H1 (cell line): Measurements from ENCODE around the gene OPALIN. TPM values are rescaled to one million over a fixed set of nuclear protein-coding genes. Genes with fewer than 3 reads are reported as not detected.

ENCODE experiments used
- CTCF ChIA-PET: fragments of 300-600 bp; sonication (Branson Sonifier 250); formaldehyde crosslinking; loops from one replicate; lab custom pipeline; 2021; ENCODE audit not compliant: partially characterized antibody; lab: Charles Lee
- POLR2A ChIA-PET: fragments of 300-600 bp; sonication (Branson Sonifier 250); formaldehyde crosslinking; loops from one replicate; lab custom pipeline; 2021; ENCODE audit warnings: inconsistent platforms; ENCODE audit not compliant: partially characterized antibody; lab: Charles Lee
- DNase-seq, 2 experiments: peaks; one replicate each; pipeline versions ENCODE4 v3.0.0 to v3.0.0-alpha.2; 2010 to 2022; ENCODE audit warnings: low spot score in 2 of 2, low read depth in 1 of 2, mixed read lengths in 1 of 2
- FAIRE-seq: peaks from 2 replicates; lab custom pipeline; 2011; peaks lifted over from hg19 to GRCh38; lab: Jason Lieb, UNC
- H2AFZ ChIP-seq: 2 replicates; pipeline ENCODE4 v1.8.1; 2012; ENCODE audit warnings: low read length, inconsistent platforms
- H2AK5ac ChIP-seq: 2 replicates; pipeline ENCODE4 v1.6.1; 2013; ENCODE audit warnings: low read depth, low read length
- H2BK120ac ChIP-seq: replicated peaks from 2 replicates; pipeline ENCODE3; 2013; ENCODE audit warnings: low read depth, low read length, inconsistent platforms
- H2BK12ac ChIP-seq: 2 replicates; pipeline ENCODE4 v1.6.1; 2013; ENCODE audit warnings: low read depth, low read length
- H2BK15ac ChIP-seq: 2 replicates; pipeline ENCODE4 v1.6.1; 2013; ENCODE audit warnings: low read length
- H2BK20ac ChIP-seq: 2 replicates; pipeline ENCODE4 v1.6.1; 2013; ENCODE audit warnings: low read length
- H2BK5ac ChIP-seq: 2 replicates; pipeline ENCODE4 v1.6.1; 2013; ENCODE audit warnings: low read depth, low read length
- H3K14ac ChIP-seq: 2 replicates; pipeline ENCODE4 v1.6.1; 2013; ENCODE audit warnings: inconsistent platforms; ENCODE audit not compliant: insufficient read length
- H3K18ac ChIP-seq: 2 replicates; pipeline ENCODE4 v1.6.1; 2013; ENCODE audit warnings: low read length; ENCODE audit errors: extremely low read depth
- H3K23ac ChIP-seq: 2 replicates; pipeline ENCODE4 v1.6.1; 2013; ENCODE audit warnings: inconsistent platforms; ENCODE audit not compliant: insufficient read length
- H3K23me2 ChIP-seq: 2 replicates; pipeline ENCODE4 v1.6.1; 2013; ENCODE audit warnings: low read depth, low read length
- H3K27ac ChIP-seq: 2 replicates; pipeline ENCODE4 v1.6.1; 2011; ENCODE audit warnings: low read depth, low read length, inconsistent platforms
- H3K27me3 ChIP-seq, 4 experiments: replicated peaks in 1 of 4; 1 replicate in 1 of 4; 2 replicates in 3 of 4; pipeline versions ENCODE4 v1.6.1 to v1.8.1; 2011 to 2013; ENCODE audit warnings: low read length in 3 of 4, mild to moderate bottlenecking in 3 of 4, inconsistent platforms in 2 of 4, mixed read lengths in 2 of 4, moderate library complexity in 1 of 4; ENCODE audit not compliant: control insufficient read depth in 3 of 4, insufficient read depth in 3 of 4; ENCODE audit errors: extremely low read depth in 1 of 4
- H3K36me3 ChIP-seq, 4 experiments: 2 replicates each; pipeline versions ENCODE4 v1.6.1 to v1.8.1; 2011 to 2013; ENCODE audit warnings: mild to moderate bottlenecking in 4 of 4, low read length in 3 of 4, moderate library complexity in 2 of 4, control low read depth in 1 of 4, inconsistent platforms in 1 of 4; ENCODE audit not compliant: insufficient read depth in 4 of 4, control insufficient read depth in 2 of 4
- H3K4ac ChIP-seq: replicated peaks from 2 replicates; pipeline ENCODE3; 2013; ENCODE audit warnings: low read length, low read depth, mixed read lengths, inconsistent platforms; ENCODE audit not compliant: insufficient read length
- H3K4me1 ChIP-seq, 4 experiments: replicated peaks in 1 of 4; 1 replicate in 1 of 4; 2 replicates in 3 of 4; pipeline versions ENCODE4 v1.6.1 to v1.8.1; 2011 to 2013; ENCODE audit warnings: low read length in 3 of 4, inconsistent platforms in 2 of 4, mixed read lengths in 1 of 4; ENCODE audit not compliant: insufficient read depth in 4 of 4, control insufficient read depth in 3 of 4
- H3K4me2 ChIP-seq, 2 experiments: 2 replicates each; pipeline versions ENCODE4 v1.6.1 to v1.8.1; 2011 to 2013; ENCODE audit warnings: low read depth in 2 of 2, low read length in 2 of 2, control low read depth in 1 of 2, inconsistent platforms in 1 of 2, mild to moderate bottlenecking in 1 of 2; ENCODE audit not compliant: insufficient read depth in 1 of 2
- H3K4me3 ChIP-seq, 4 experiments: fragments of 200-600, 300-600 bp in 1 of 4; sonication (generic), shearing (Covaris generic), sonication (Bioruptor Twin) in 1 of 4; 2 replicates each; pipeline versions ENCODE4 v1.5.1 to v1.8.1; 2011 to 2016; ENCODE audit warnings: low read length in 4 of 4, low read depth in 3 of 4, control low read depth in 2 of 4, inconsistent platforms in 2 of 4, mild to moderate bottlenecking in 2 of 4, mixed read lengths in 1 of 4, moderate library complexity in 1 of 4; ENCODE audit not compliant: insufficient read depth in 2 of 4; ENCODE audit errors: extremely low read depth in 1 of 4
- H3K56ac ChIP-seq: replicated peaks from 2 replicates; pipeline ENCODE3; 2013; ENCODE audit warnings: low read depth, mild to moderate bottlenecking, mixed read lengths, low read length, inconsistent platforms; ENCODE audit not compliant: insufficient read length
- H3K79me1 ChIP-seq: 2 replicates; pipeline ENCODE4 v1.6.1; 2013; ENCODE audit warnings: low read depth, low read length, control low read depth
- H3K79me2 ChIP-seq, 2 experiments: 2 replicates each; pipeline versions ENCODE4 v1.6.1 to v1.8.1; 2012 to 2013; ENCODE audit warnings: low read length in 2 of 2, mild to moderate bottlenecking in 2 of 2, inconsistent platforms in 1 of 2; ENCODE audit not compliant: insufficient read depth in 2 of 2, control insufficient read depth in 1 of 2
- H3K9ac ChIP-seq, 4 experiments: replicated peaks in 1 of 4; 1 replicate in 1 of 4; 2 replicates in 3 of 4; pipeline versions ENCODE4 v1.6.1 to v1.8.1; 2011 to 2013; ENCODE audit warnings: low read depth in 3 of 4, low read length in 3 of 4, control low read depth in 2 of 4, mild to moderate bottlenecking in 2 of 4, moderate library complexity in 2 of 4, inconsistent platforms in 1 of 4; ENCODE audit errors: extremely low read depth in 1 of 4
- H3K9me3 ChIP-seq, 2 experiments: 2 replicates each; pipeline versions ENCODE4 v1.6.1 to v1.8.1; 2012 to 2013; ENCODE audit warnings: mild to moderate bottlenecking in 2 of 2, moderate library complexity in 2 of 2, control low read depth in 1 of 2, inconsistent platforms in 1 of 2, low read depth in 1 of 2, low read length in 1 of 2, mixed read lengths in 1 of 2; ENCODE audit not compliant: insufficient read depth in 2 of 2
- H4K20me1 ChIP-seq, 2 experiments: replicated peaks in 1 of 2; 2 replicates each; pipeline versions ENCODE3 to v1.8.1; 2011 to 2013; ENCODE audit warnings: inconsistent platforms in 2 of 2, low read length in 2 of 2, mild to moderate bottlenecking in 1 of 2; ENCODE audit not compliant: insufficient read depth in 2 of 2, control insufficient read depth in 1 of 2
- H4K5ac ChIP-seq: 2 replicates; pipeline ENCODE4 v1.6.1; 2013; ENCODE audit warnings: low read length, low read depth, mixed read lengths, inconsistent platforms; ENCODE audit not compliant: insufficient read length
- H4K8ac ChIP-seq: 2 replicates; pipeline ENCODE4 v1.8.0; 2013; ENCODE audit warnings: mild to moderate bottlenecking, moderate library complexity, low read length, inconsistent platforms; ENCODE audit not compliant: insufficient read depth; ENCODE audit errors: extremely low read depth
- H4K91ac ChIP-seq: replicated peaks from 2 replicates; pipeline ENCODE3; 2013; ENCODE audit warnings: low read length, mixed read lengths, inconsistent platforms; ENCODE audit not compliant: insufficient read length
- ATF2 ChIP-seq: IDR thresholded peaks from 2 replicates; pipeline ENCODE4 v1.6.1; 2012; ENCODE audit warnings: low read length, inconsistent platforms
- BRCA1 ChIP-seq: IDR thresholded peaks from 2 replicates; pipeline ENCODE4 v1.6.1; 2012; ENCODE audit warnings: low read depth, low read length, improper control_type of control experiment
- GABPA ChIP-seq: IDR thresholded peaks from 2 replicates; pipeline ENCODE4 v1.6.1; 2011; ENCODE audit warnings: mild to moderate bottlenecking, low read length, moderate library complexity, borderline replicate concordance; ENCODE audit not compliant: insufficient read depth
- JUN ChIP-seq: IDR thresholded peaks from 2 replicates; pipeline ENCODE4 v1.6.1; 2011; ENCODE audit warnings: low read depth, mild to moderate bottlenecking, improper control_type of control experiment, low read length
- RAD21 ChIP-seq, 2 experiments: IDR thresholded peaks in 1 of 2; conservative IDR thresholded peaks in 1 of 2; 2 replicates each; pipeline ENCODE4 v1.6.1; 2011; ENCODE audit warnings: low read depth in 2 of 2, low read length in 2 of 2, improper control_type of control experiment in 1 of 2, inconsistent platforms in 1 of 2, mild to moderate bottlenecking in 1 of 2, moderate library complexity in 1 of 2
- SRF ChIP-seq: IDR thresholded peaks from 2 replicates; pipeline ENCODE4 v1.6.1; 2011; ENCODE audit warnings: mild to moderate bottlenecking, low read depth, low read length, moderate library complexity
- YY1 ChIP-seq: IDR thresholded peaks from 2 replicates; pipeline ENCODE4 v1.6.1; 2011; ENCODE audit warnings: low read depth, mild to moderate bottlenecking, low read length
- ZNF274 ChIP-seq: IDR thresholded peaks from 2 replicates; pipeline ENCODE4 v1.7.0; 2012; ENCODE audit warnings: low read length, borderline replicate concordance; ENCODE audit errors: extremely low read depth
- WGBS, 2 experiments: shearing (Covaris generic) in 1 of 2; methylation state at CpG; one replicate each; pipeline versions ENCODE4 v1.1.6 to v1.1.7; 2013 to 2015; ENCODE audit warnings: low lambda C conversion rate in 2 of 2, mixed read lengths in 2 of 2, inconsistent platforms in 1 of 2, low coverage in 1 of 2, missing lambda C conversion rate in 1 of 2; ENCODE audit not compliant: insufficient replicate concordance in 2 of 2, insufficient coverage in 1 of 2, insufficient read length in 1 of 2; ENCODE audit errors: extremely low coverage in 1 of 2, missing lambda C conversion rate in 1 of 2; 5-methylcytosine and 5-hydroxymethylcytosine counted together
- polyA plus RNA-seq, 7 experiments: library from polyadenylated mRNA; depleted of rRNA in 3 of 7; stranded (reverse) in 5 of 7; unstranded in 2 of 7; fragments of >200 nt in 5 of 7; fragments of 200-250 nt in 2 of 7; gene quantifications; 1 replicate in 5 of 7; 2 replicates in 1 of 7; 4 replicates in 1 of 7; pipeline versions ENCODE4 v1.2.1 to v1.2.3, GENCODE V29; 2011 to 2013; ENCODE audit warnings: missing spikeins in 2 of 7, mixed read lengths in 2 of 7
- total RNA-seq: library from RNA; stranded (reverse); fragmentation: NEBNext Ultra II Directional; extraction: Animal tissue kit (Norgen Biotek cat#: 25700); gene quantifications from 2 replicates; pipeline ENCODE4 v1.2.1, GENCODE V29; 2021
- TF ChIP-seq, protein P1 (sequence below), 3 experiments: IDR thresholded peaks; 1 replicate in 2 of 3; 2 replicates in 1 of 3; pipeline versions ENCODE4 v1.5.1 to v1.6.1; 2011; ENCODE audit warnings: low read length in 3 of 3, mild to moderate bottlenecking in 3 of 3, inconsistent platforms in 2 of 3, low read depth in 1 of 3, moderate library complexity in 1 of 3; ENCODE audit not compliant: insufficient read depth in 1 of 3; ENCODE audit errors: control extremely low read depth in 1 of 3

Gene OPALIN
- total and polyA plus RNA-seq, 2 of the 8 experiments (the other 6 are each of a cell fraction or from before 2014, with no cell fraction given): 0.03 TPM; not detected in 1

GRCh38 chr10:96379758-96380157, 21.0 kb upstream of the OPALIN start:
- no peak overlapping the region for H3K9ac ChIP-seq
- no peaks in the 10 kb centered on the region for H3K79me1 ChIP-seq
- H4K8ac ChIP-seq: no peak overlapping the region
- H3K4me2 ChIP-seq: no peak overlapping the region
- H3K14ac ChIP-seq: no peak overlapping the region
- no peak overlapping the region for H2BK20ac ChIP-seq
- H2BK120ac ChIP-seq: no peak overlapping the region
- peaks cover 0 to 7% (median 4%) of the 10 kb centered on the region in 4 experiments; a peak in 6 of 7 replicates for H3K4me1 ChIP-seq
- no peak overlapping the region for H2BK15ac ChIP-seq
- H3K9me3 ChIP-seq: no peaks in the 10 kb centered on the region
- FAIRE-seq (no peak), DNase-seq (no peak)
- H2AK5ac ChIP-seq: no peak overlapping the region
- H3K4ac ChIP-seq: no peak overlapping the region
- no peak overlapping the region for H2BK5ac ChIP-seq
- H3K4me3 ChIP-seq: no peak overlapping the region
- no peaks in the 10 kb centered on the region for H3K36me3 ChIP-seq
- H3K27ac ChIP-seq: no peak overlapping the region
- H3K18ac ChIP-seq: no peak overlapping the region
- no peak overlapping the region for H3K56ac ChIP-seq
- no peak overlapping the region for H2BK12ac ChIP-seq
- no peaks in the 10 kb centered on the region for H4K20me1 ChIP-seq
- peaks cover 4% of the 10 kb centered on the region for H3K23me2 ChIP-seq
- H3K27me3 ChIP-seq: peaks cover 0 to 3% (median 1%) of the 10 kb centered on the region in 4 experiments; a peak in 2 of 7 replicates
- no peak overlapping the region for H2AFZ ChIP-seq
- H4K91ac ChIP-seq: no peak overlapping the region
- H3K23ac ChIP-seq: no peak overlapping the region
- CTCF ChIA-PET: interaction anchor here (1.0 to 12.6 kb wide), 7 partner anchors 9 to 381 kb away, joined by 3 to 187 read pairs (median 7); partner anchors contain the start of gene TLL2
- H4K5ac ChIP-seq: no peak overlapping the region
- POLR2A ChIA-PET: no interaction called here
- 94% methylated on average over 8 of the region's 8 CpGs; no CpG with 5 or more reads in 1 of the 2 experiments for WGBS, 2 experiments
- no peaks in the 10 kb centered on the region for H3K79me2 ChIP-seq
- TF ChIP-seq BRCA1 (no peak), GABPA (no peak), SRF (no peak), YY1 (no peak), ZNF274 (no peak), RAD21 (IDR thresholded peaks at IDR 0.05 in 1 of 2, conservative IDR thresholded peaks at IDR 0.05 in 1 of 2; ENCODE audit: low read depth in 2 of 2, low read length in 2 of 2) (no peak), ATF2 (no peak), JUN (no peak)
- TF ChIP-seq, protein P1, sequence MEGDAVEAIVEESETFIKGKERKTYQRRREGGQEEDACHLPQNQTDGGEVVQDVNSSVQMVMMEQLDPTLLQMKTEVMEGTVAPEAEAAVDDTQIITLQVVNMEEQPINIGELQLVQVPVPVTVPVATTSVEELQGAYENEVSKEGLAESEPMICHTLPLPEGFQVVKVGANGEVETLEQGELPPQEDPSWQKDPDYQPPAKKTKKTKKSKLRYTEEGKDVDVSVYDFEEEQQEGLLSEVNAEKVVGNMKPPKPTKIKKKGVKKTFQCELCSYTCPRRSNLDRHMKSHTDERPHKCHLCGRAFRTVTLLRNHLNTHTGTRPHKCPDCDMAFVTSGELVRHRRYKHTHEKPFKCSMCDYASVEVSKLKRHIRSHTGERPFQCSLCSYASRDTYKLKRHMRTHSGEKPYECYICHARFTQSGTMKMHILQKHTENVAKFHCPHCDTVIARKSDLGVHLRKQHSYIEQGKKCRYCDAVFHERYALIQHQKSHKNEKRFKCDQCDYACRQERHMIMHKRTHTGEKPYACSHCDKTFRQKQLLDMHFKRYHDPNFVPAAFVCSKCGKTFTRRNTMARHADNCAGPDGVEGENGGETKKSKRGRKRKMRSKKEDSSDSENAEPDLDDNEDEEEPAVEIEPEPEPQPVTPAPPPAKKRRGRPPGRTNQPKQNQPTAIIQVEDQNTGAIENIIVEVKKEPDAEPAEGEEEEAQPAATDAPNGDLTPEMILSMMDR (IDR thresholded peaks at IDR 0.05; ENCODE audit: control extremely low read depth in 1 of 3, insufficient read depth in 1 of 3, low read depth in 1 of 3, low read length in 3 of 3): no peak
